Measurements from ENCODE around the gene RBP5.
"Not testable (repeated sequence)": the region's sequence is repeated elsewhere in the genome, so short reads cannot be mapped to it uniquely, and the experiment has no call there.

Gene RBP5

DNA sequence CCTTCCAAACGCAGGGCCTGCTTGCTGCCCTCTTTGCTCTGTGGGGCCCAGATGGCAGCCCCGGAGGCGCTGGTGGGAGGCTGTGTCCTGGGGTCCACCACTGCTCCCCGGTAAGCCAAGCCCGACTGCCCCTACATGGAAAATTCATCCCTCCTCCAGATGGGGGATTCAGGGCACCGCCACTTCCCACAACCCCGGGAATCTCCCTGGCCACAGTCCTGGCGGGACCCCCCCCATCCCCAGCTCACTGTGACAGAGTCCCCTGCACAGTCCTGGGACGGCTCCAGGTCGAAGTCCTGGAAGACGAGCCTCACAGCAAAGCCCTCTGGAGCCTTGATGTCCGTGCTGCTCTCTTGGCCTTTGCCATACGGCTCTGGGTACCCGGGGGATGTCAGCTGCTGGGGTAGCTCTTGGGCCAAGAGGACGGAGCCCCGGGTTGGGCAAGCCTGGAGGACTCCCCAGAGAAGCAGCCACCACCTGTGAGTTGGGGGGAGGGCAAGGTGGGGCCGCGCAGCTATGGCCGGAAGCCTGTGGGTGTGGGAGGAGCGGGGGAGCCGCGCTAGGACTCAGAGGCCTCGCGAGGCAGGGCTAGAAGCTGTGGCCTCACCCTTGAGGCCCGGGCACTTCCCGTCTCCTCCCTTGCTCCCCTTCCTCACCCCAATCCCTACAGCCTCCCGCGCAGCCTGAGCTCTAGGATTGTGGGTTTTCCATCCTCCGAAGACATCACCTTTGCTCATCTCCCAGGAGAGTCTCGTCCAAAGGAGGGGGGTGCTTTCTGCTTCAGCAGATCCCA is 20.5 kb downstream of the RBP5 start:
- H3K27me3 ChIP-seq (ENCODE audit: insufficient read depth, poor library complexity, severe bottlenecking), result no peaks in the 10 kb centered on the region
- DNase-seq (ENCODE audit: low read depth in 1 of 2, low spot score in 1 of 2), result peak; percentile 90 to 94
- TF ChIP-seq GABPA (IDR thresholded peaks at IDR 0.05; ENCODE audit: low read depth) (no peak), SPI1 (IDR thresholded peaks at IDR 0.05; ENCODE audit: borderline replicate concordance, low read depth) (peak; percentile 87), POLR2AphosphoS5 (IDR thresholded peaks at IDR 0.05; ENCODE audit: low read depth) (peak; percentile 94)
- TF ChIP-seq, protein P1, sequence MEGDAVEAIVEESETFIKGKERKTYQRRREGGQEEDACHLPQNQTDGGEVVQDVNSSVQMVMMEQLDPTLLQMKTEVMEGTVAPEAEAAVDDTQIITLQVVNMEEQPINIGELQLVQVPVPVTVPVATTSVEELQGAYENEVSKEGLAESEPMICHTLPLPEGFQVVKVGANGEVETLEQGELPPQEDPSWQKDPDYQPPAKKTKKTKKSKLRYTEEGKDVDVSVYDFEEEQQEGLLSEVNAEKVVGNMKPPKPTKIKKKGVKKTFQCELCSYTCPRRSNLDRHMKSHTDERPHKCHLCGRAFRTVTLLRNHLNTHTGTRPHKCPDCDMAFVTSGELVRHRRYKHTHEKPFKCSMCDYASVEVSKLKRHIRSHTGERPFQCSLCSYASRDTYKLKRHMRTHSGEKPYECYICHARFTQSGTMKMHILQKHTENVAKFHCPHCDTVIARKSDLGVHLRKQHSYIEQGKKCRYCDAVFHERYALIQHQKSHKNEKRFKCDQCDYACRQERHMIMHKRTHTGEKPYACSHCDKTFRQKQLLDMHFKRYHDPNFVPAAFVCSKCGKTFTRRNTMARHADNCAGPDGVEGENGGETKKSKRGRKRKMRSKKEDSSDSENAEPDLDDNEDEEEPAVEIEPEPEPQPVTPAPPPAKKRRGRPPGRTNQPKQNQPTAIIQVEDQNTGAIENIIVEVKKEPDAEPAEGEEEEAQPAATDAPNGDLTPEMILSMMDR (IDR thresholded peaks at IDR 0.05; ENCODE audit: insufficient read depth, low read length), result no peak
- H3K27ac ChIP-seq (replicated peaks), result peak overlapping the region; percentile 95
- peak overlapping the region; percentile 51 for H3K4me3 ChIP-seq (replicated peaks; ENCODE audit: insufficient read depth, low read length)

DNA sequence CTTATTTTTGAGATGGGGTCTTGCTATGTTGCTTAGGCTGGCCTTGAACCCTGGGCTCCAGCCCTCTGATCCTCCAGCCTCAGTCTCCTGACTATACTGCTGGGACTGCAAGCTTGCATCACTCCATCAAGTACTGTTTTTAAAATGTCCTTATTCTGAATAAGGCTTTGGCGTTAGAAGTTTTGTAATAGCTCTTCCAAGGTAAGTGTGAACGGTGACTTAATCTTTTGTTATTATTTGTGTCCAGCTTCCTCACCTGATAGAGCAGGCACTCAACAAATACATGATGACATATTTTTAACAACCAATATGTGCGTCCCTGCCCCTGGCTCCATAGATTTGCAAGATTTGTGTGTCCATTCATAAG is 21.1 kb downstream of the RBP5 start:
- H3K27ac ChIP-seq (replicated peaks), result peak overlapping the region; percentile 95
- DNase-seq (ENCODE audit: low read depth in 1 of 2, low spot score in 1 of 2), result peak; percentile 29 to 41
- H3K4me3 ChIP-seq (replicated peaks; ENCODE audit: insufficient read depth, low read length), result peak overlapping the region; percentile 51
- H3K27me3 ChIP-seq (ENCODE audit: insufficient read depth, poor library complexity, severe bottlenecking), result no peaks in the 10 kb centered on the region
- TF ChIP-seq, protein P2, sequence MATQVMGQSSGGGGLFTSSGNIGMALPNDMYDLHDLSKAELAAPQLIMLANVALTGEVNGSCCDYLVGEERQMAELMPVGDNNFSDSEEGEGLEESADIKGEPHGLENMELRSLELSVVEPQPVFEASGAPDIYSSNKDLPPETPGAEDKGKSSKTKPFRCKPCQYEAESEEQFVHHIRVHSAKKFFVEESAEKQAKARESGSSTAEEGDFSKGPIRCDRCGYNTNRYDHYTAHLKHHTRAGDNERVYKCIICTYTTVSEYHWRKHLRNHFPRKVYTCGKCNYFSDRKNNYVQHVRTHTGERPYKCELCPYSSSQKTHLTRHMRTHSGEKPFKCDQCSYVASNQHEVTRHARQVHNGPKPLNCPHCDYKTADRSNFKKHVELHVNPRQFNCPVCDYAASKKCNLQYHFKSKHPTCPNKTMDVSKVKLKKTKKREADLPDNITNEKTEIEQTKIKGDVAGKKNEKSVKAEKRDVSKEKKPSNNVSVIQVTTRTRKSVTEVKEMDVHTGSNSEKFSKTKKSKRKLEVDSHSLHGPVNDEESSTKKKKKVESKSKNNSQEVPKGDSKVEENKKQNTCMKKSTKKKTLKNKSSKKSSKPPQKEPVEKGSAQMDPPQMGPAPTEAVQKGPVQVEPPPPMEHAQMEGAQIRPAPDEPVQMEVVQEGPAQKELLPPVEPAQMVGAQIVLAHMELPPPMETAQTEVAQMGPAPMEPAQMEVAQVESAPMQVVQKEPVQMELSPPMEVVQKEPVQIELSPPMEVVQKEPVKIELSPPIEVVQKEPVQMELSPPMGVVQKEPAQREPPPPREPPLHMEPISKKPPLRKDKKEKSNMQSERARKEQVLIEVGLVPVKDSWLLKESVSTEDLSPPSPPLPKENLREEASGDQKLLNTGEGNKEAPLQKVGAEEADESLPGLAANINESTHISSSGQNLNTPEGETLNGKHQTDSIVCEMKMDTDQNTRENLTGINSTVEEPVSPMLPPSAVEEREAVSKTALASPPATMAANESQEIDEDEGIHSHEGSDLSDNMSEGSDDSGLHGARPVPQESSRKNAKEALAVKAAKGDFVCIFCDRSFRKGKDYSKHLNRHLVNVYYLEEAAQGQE (IDR thresholded peaks at IDR 0.05; ENCODE audit: insufficient replicate concordance, low read depth), result no peak
- TF ChIP-seq SPI1 (IDR thresholded peaks at IDR 0.05; ENCODE audit: borderline replicate concordance, low read depth), result no peak
- TF ChIP-seq POLR2AphosphoS5 (IDR thresholded peaks at IDR 0.05; ENCODE audit: low read depth), result no peak
- TF ChIP-seq GABPA (IDR thresholded peaks at IDR 0.05; ENCODE audit: low read depth), result no peak
- TF ChIP-seq, protein P1 (IDR thresholded peaks at IDR 0.05; ENCODE audit: insufficient read depth, low read length), result no peak

DNA sequence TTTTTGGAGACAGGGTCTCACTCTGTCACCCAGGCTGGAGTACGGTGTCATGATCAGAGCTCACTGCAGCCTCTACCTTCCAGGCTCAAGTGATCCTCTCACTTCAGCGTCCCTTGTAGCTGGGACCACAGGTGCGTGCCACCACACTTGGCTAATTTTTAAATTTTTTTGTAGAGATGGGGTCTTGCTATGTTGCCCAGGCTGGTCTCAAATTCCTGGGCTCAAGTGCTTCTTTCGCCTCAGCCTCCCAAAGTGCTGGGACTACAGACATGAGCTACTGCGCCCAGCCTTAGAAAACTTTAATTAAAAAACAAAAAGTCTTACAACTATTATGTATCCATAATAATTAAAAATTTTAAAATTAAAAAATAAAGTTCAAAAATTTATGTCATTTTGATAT is 21.5 kb downstream of the RBP5 start:
- H3K27me3 ChIP-seq (ENCODE audit: insufficient read depth, poor library complexity, severe bottlenecking); DNase-seq (ENCODE audit: low read depth in 1 of 2, low spot score in 1 of 2); H3K4me3 ChIP-seq (replicated peaks; ENCODE audit: insufficient read depth, low read length): not testable (repeated sequence)
- H3K27ac ChIP-seq (replicated peaks), result peak overlapping the region; percentile 95

DNA sequence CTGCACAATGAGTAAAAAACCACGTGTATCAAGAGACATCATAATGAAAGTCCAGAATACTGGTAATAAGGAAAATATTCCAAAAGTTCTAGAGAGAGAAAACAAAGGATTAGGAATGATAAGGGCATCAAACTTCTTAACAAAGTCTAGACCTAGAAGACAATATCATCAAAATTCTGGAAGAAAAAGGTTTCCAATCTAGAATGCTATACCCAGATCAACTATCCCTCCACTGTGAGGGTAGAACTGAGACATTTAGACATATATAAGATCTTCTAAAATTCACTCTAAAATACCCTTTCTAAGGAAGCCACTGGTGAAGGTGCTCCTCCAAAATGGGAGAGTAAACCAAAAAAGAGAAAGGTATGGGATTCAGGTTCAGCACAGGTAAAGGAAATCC is 22.6 kb downstream of the RBP5 start:
- no peak for DNase-seq (ENCODE audit: low read depth in 1 of 2, low spot score in 1 of 2)
- Histone ChIP-seq H3K4me3 (replicated peaks; ENCODE audit: insufficient read depth, low read length) (no peak overlapping the region), H3K27ac (replicated peaks) (no peak overlapping the region), H3K27me3 (ENCODE audit: insufficient read depth, poor library complexity, severe bottlenecking) (no peaks in the 10 kb centered on the region)
- TF ChIP-seq SPI1 (IDR thresholded peaks at IDR 0.05; ENCODE audit: borderline replicate concordance, low read depth) (no peak), GABPA (IDR thresholded peaks at IDR 0.05; ENCODE audit: low read depth) (no peak), POLR2AphosphoS5 (IDR thresholded peaks at IDR 0.05; ENCODE audit: low read depth) (no peak)
- TF ChIP-seq, protein P2 (IDR thresholded peaks at IDR 0.05; ENCODE audit: insufficient replicate concordance, low read depth), result no peak
- TF ChIP-seq, protein P1 (IDR thresholded peaks at IDR 0.05; ENCODE audit: insufficient read depth, low read length), result no peak

All from HL-60 (cell line).